DND-41 (cell line): Measurements from ENCODE around the gene MFRP.

Experiments used
- EZH2 ChIP-seq: IDR thresholded peaks from 3 replicates; pipeline ENCODE4 v1.6.1; 2012; ENCODE audit warnings: borderline replicate concordance, low read depth, mild to moderate bottlenecking, moderate library complexity, low read length, inconsistent platforms; ENCODE audit not compliant: severe bottlenecking
- TF ChIP-seq, protein P1 (sequence below): IDR thresholded peaks from 2 replicates; pipeline ENCODE4 v1.5.1; 2012; ENCODE audit warnings: borderline replicate concordance, low read length, moderate library complexity, mild to moderate bottlenecking; ENCODE audit not compliant: poor library complexity, severe bottlenecking; ENCODE audit errors: extremely low read depth

- TF ChIP-seq, protein P1, sequence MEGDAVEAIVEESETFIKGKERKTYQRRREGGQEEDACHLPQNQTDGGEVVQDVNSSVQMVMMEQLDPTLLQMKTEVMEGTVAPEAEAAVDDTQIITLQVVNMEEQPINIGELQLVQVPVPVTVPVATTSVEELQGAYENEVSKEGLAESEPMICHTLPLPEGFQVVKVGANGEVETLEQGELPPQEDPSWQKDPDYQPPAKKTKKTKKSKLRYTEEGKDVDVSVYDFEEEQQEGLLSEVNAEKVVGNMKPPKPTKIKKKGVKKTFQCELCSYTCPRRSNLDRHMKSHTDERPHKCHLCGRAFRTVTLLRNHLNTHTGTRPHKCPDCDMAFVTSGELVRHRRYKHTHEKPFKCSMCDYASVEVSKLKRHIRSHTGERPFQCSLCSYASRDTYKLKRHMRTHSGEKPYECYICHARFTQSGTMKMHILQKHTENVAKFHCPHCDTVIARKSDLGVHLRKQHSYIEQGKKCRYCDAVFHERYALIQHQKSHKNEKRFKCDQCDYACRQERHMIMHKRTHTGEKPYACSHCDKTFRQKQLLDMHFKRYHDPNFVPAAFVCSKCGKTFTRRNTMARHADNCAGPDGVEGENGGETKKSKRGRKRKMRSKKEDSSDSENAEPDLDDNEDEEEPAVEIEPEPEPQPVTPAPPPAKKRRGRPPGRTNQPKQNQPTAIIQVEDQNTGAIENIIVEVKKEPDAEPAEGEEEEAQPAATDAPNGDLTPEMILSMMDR: no peak
- TF ChIP-seq EZH2: no peak
These were observed 34.3 kb upstream of the MFRP start for GRCh38 chr11:119380827-119381180.
